OCI-LY1 (cell line): ENCODE results near the gene NPAS3.

Experiments
- H2AFZ ChIP-seq: fragments of 200-600 bp; sonication (generic), shearing (Covaris generic); 2 replicates; pipeline ENCODE4 v1.6.0; 2014; ENCODE audit warnings: antibody characterized with exemption, mild to moderate bottlenecking, low read length
- H3F3A ChIP-seq: fragments of 200-600 bp; sonication (generic), shearing (Covaris generic); 2 replicates; pipeline ENCODE4 v1.6.0; 2014; ENCODE audit warnings: mild to moderate bottlenecking, antibody characterized with exemption, low read length, moderate library complexity; ENCODE audit not compliant: insufficient read depth
- H3K27ac ChIP-seq: fragments of 200-600 bp; sonication (generic); 2 replicates; pipeline ENCODE4 v1.5.1; 2014; ENCODE audit warnings: low read length, mixed run types, mild to moderate bottlenecking, low read depth; ENCODE audit not compliant: poor library complexity, severe bottlenecking
- H3K27me3 ChIP-seq: fragments of 200-600 bp; sonication (generic); 2 replicates; pipeline ENCODE4 v1.6.0; 2014; ENCODE audit warnings: antibody characterized with exemption, mild to moderate bottlenecking, low read length, moderate library complexity; ENCODE audit not compliant: insufficient read depth
- H3K36me3 ChIP-seq: fragments of 200-600 bp; sonication (generic); 2 replicates; pipeline ENCODE4 v1.6.1; 2014; ENCODE audit warnings: mild to moderate bottlenecking, antibody characterized with exemption, low read length, moderate library complexity, mixed read lengths; ENCODE audit not compliant: insufficient read depth
- H3K4me1 ChIP-seq: fragments of 200-600 bp; sonication (generic); 2 replicates; pipeline ENCODE4 v1.5.1; 2014; ENCODE audit warnings: mild to moderate bottlenecking, low read length, moderate library complexity; ENCODE audit not compliant: insufficient read depth, severe bottlenecking
- H3K4me2 ChIP-seq: fragments of 200-600 bp; sonication (generic), shearing (Covaris generic); 2 replicates; pipeline ENCODE4 v1.6.1; 2014; ENCODE audit warnings: low read length
- H3K4me3 ChIP-seq: fragments of 200-600 bp; sonication (generic); 2 replicates; pipeline ENCODE4 v1.5.1; 2014; ENCODE audit warnings: low read length, low read depth, mild to moderate bottlenecking, mixed read lengths; ENCODE audit not compliant: poor library complexity, severe bottlenecking
- H3K79me2 ChIP-seq: fragments of 200-600 bp; shearing (Covaris generic); 2 replicates; pipeline ENCODE4 v1.6.1; 2016; ENCODE audit warnings: mixed run types, low read length, mixed read lengths; ENCODE audit not compliant: insufficient read depth
- H3K9ac ChIP-seq: fragments of 200-600 bp; sonication (generic), shearing (Covaris generic); 2 replicates; pipeline ENCODE4 v1.6.1; 2014; ENCODE audit warnings: mild to moderate bottlenecking, low read length, mixed read lengths
- H3K9me2 ChIP-seq: fragments of 200-600 bp; sonication (generic), shearing (Covaris generic); 2 replicates; pipeline ENCODE4 v1.6.1; 2014; ENCODE audit warnings: low read depth, mild to moderate bottlenecking, low read length, mixed read lengths
- H3K9me3 ChIP-seq: fragments of 200-600 bp; shearing (Covaris generic); 2 replicates; pipeline ENCODE4 v1.6.1; 2014; ENCODE audit warnings: low read length, mixed read lengths
- H4K20me1 ChIP-seq: fragments of 200-600 bp; sonication (generic), shearing (Covaris generic); 2 replicates; pipeline ENCODE4 v1.6.0; 2016; ENCODE audit warnings: mild to moderate bottlenecking, low read length; ENCODE audit not compliant: insufficient read depth
- EZH2 ChIP-seq: fragments of 200-600 bp; sonication (generic), shearing (Covaris generic); IDR thresholded peaks from 2 replicates; pipeline ENCODE4 v1.8.0; 2017; ENCODE audit warnings: borderline replicate concordance, mixed run types, mild to moderate bottlenecking, antibody characterized with exemption, low read length, moderate library complexity, mixed read lengths
- TF ChIP-seq, protein P1 (sequence below): fragments of 200-600 bp; sonication (generic), shearing (Covaris generic); IDR thresholded peaks from 2 replicates; pipeline ENCODE4 v1.5.1; 2017; ENCODE audit warnings: mild to moderate bottlenecking, antibody characterized with exemption, low read length, moderate library complexity, mixed read lengths

Gene NPAS3

DNA sequence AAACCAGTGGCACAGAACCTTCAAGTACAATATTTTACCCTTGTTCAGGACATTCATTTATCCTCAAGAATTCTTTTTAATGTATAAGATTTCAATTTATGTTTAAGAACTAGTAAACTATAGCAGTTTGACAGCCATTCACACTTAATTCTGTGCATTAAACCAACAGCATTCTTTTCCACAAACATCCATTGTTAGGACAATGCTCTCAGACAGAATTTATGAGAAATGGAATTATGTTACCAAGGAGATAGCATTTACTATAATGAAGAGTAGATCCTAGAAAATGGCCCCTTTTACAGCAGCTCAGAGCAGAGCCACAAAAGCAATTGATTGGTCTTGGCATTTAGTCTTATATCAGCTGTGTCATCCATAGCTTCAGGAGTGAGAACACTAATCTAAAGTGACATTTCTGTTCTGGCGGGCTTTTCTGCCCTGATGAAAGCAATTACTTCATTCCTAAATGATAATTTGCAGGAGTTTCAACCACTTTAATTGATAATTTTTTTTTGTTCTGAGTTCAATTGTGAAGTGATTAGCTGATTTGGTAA is 268.9 kb downstream of the NPAS3 start:
- Histone ChIP-seq H3K4me2 (no peak overlapping the region), H3K9me2 (no peaks in the 10 kb centered on the region), H3K4me3 (no peak overlapping the region), H3K9ac (no peak overlapping the region), H3K4me1 (no peaks in the 10 kb centered on the region), H4K20me1 (no peaks in the 10 kb centered on the region), H3K79me2 (no peaks in the 10 kb centered on the region), H3K27ac (no peak overlapping the region), H3K36me3 (no peaks in the 10 kb centered on the region), H3K9me3 (no peaks in the 10 kb centered on the region), H3F3A (no peaks in the 10 kb centered on the region), H3K27me3 (no peaks in the 10 kb centered on the region), H2AFZ (no peak overlapping the region)
- TF ChIP-seq, protein P1, sequence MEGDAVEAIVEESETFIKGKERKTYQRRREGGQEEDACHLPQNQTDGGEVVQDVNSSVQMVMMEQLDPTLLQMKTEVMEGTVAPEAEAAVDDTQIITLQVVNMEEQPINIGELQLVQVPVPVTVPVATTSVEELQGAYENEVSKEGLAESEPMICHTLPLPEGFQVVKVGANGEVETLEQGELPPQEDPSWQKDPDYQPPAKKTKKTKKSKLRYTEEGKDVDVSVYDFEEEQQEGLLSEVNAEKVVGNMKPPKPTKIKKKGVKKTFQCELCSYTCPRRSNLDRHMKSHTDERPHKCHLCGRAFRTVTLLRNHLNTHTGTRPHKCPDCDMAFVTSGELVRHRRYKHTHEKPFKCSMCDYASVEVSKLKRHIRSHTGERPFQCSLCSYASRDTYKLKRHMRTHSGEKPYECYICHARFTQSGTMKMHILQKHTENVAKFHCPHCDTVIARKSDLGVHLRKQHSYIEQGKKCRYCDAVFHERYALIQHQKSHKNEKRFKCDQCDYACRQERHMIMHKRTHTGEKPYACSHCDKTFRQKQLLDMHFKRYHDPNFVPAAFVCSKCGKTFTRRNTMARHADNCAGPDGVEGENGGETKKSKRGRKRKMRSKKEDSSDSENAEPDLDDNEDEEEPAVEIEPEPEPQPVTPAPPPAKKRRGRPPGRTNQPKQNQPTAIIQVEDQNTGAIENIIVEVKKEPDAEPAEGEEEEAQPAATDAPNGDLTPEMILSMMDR = no peak
- no peak for TF ChIP-seq EZH2

DNA sequence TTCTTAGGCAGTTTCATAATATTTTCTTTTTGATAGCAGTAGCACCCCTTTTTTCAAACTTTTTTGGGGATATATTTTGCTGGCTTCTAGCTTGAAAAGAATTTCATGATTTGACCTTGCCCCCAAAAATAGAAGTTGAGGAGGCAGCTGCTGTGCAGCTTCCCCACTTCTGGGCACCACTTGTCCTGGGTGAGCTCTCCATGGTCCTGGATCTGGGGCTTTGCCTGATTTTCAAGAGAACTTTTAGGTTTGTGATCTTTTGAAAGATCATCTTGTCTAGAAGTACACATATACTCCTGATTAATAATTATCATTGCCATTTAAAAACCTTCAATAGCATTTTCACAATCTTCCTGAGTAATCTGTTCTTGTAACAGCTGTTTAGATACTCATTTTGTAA is 271.6 kb downstream of the NPAS3 start:
- Histone ChIP-seq H3F3A (no peaks in the 10 kb centered on the region), H3K79me2 (no peaks in the 10 kb centered on the region), H3K27ac (no peak overlapping the region), H3K4me2 (no peak overlapping the region), H3K9me2 (no peaks in the 10 kb centered on the region), H3K9ac (no peak overlapping the region), H3K27me3 (no peaks in the 10 kb centered on the region), H4K20me1 (no peaks in the 10 kb centered on the region), H3K4me1 (no peaks in the 10 kb centered on the region), H3K4me3 (no peak overlapping the region), H2AFZ (no peak overlapping the region), H3K9me3 (no peaks in the 10 kb centered on the region), H3K36me3 (no peaks in the 10 kb centered on the region)
- TF ChIP-seq, protein P1 = no peak

DNA sequence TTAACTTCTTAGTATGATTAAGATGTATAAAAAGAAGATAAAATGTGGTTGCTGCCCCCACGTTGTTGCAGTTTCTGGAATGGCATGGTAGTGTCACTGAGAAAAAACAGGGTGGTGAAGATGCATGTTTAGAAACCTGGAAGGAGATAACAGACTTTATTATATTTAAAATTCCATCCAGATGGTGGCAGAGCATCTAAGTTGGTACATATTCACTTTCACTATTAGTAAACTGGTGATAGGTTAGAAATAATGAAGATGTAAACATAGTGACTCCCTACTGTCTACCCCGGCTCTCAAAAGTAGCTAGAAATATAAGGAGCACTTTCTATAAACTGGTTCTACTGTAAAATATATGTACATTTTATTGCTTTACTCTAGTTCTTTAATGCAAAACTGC is 279.3 kb downstream of the NPAS3 start:
- H3K27me3 ChIP-seq = no peaks in the 10 kb centered on the region
- H3K9ac ChIP-seq = no peak overlapping the region
- no peak overlapping the region for H3K4me2 ChIP-seq
- no peaks in the 10 kb centered on the region for H3K4me1 ChIP-seq
- H3K27ac ChIP-seq = no peak overlapping the region
- TF ChIP-seq, protein P1 = no peak
- TF ChIP-seq EZH2 = no peak
- no peaks in the 10 kb centered on the region for H3K9me3 ChIP-seq
- H3K79me2 ChIP-seq = no peaks in the 10 kb centered on the region
- no peak overlapping the region for H2AFZ ChIP-seq
- no peaks in the 10 kb centered on the region for H3K36me3 ChIP-seq
- H3K9me2 ChIP-seq = no peaks in the 10 kb centered on the region
- no peaks in the 10 kb centered on the region for H3F3A ChIP-seq
- no peak overlapping the region for H3K4me3 ChIP-seq
- no peaks in the 10 kb centered on the region for H4K20me1 ChIP-seq
